Neural progenitor cell (in vitro differentiated cells): ENCODE measurements around the gene DEFB129. TPM values are rescaled to one million over a fixed set of nuclear protein-coding genes. Genes with fewer than 3 reads are reported as not detected.

Experiments
- DNase-seq: peaks from one replicate; pipeline ENCODE4 v3.0.0-alpha.2; 2016; ENCODE audit warnings: low spot score
- H2AFZ ChIP-seq: fragments of 200-600 bp; sonication (generic); replicated peaks from 2 replicates; pipeline ENCODE4 v1.6.1; 2016; ENCODE audit warnings: antibody characterized with exemption
- H3F3A ChIP-seq: fragments of 200-600 bp; sonication (generic); 2 replicates; pipeline ENCODE4 v1.6.1; 2016; ENCODE audit warnings: antibody characterized with exemption, low read depth
- H3K27ac ChIP-seq: fragments of 200-600 bp; sonication (generic); 2 replicates; pipeline ENCODE4 v1.5.1; 2016; ENCODE audit warnings: mild to moderate bottlenecking
- H3K27me3 ChIP-seq: fragments of 200-600 bp; sonication (generic); 2 replicates; pipeline ENCODE4 v1.6.1; 2016; ENCODE audit warnings: mild to moderate bottlenecking, moderate library complexity
- H3K36me3 ChIP-seq: fragments of 200-600 bp; sonication (generic); 2 replicates; pipeline ENCODE4 v1.5.1; 2016
- H3K4me1 ChIP-seq: fragments of 200-600 bp; sonication (generic); 2 replicates; pipeline ENCODE4 v1.6.1; 2016; ENCODE audit warnings: mixed run types
- H3K4me2 ChIP-seq: fragments of 200-600 bp; sonication (generic); 2 replicates; pipeline ENCODE4 v1.6.1; 2016
- H3K4me3 ChIP-seq: fragments of 200-600 bp; sonication (generic); 2 replicates; pipeline ENCODE4 v1.5.1; 2016
- H3K79me2 ChIP-seq: fragments of 200-600 bp; sonication (generic); 2 replicates; pipeline ENCODE4 v1.6.1; 2016; ENCODE audit warnings: low read depth
- H3K9ac ChIP-seq: fragments of 200-600 bp; sonication (generic); 2 replicates; pipeline ENCODE4 v1.6.1; 2016
- H3K9me3 ChIP-seq: fragments of 200-600 bp; sonication (generic); 2 replicates; pipeline ENCODE4 v1.5.1; 2016; ENCODE audit warnings: low read depth
- H4K20me1 ChIP-seq: fragments of 200-600 bp; sonication (generic); 2 replicates; pipeline ENCODE4 v1.6.1; 2016; ENCODE audit warnings: low read depth
- H3K27ac Mint-ChIP-seq: 3 replicates; pipeline ENCODE4 v1.8.0; 2021; ENCODE audit warnings: mixed read lengths
- H3K27me3 Mint-ChIP-seq: 2 replicates; pipeline ENCODE4 v1.8.0; 2022; ENCODE audit warnings: low read depth, mild to moderate bottlenecking, inconsistent platforms, moderate library complexity, mixed read lengths; ENCODE audit not compliant: insufficient read depth
- H3K36me3 Mint-ChIP-seq: 3 replicates; pipeline ENCODE4 v1.8.0; 2021; ENCODE audit warnings: mixed read lengths
- H3K4me1 Mint-ChIP-seq: 3 replicates; pipeline ENCODE4 v1.8.0; 2021; ENCODE audit warnings: mixed read lengths
- H3K4me3 Mint-ChIP-seq: 3 replicates; pipeline ENCODE4 v1.8.0; 2021; ENCODE audit warnings: mild to moderate bottlenecking, moderate library complexity, mixed read lengths
- H3K9me3 Mint-ChIP-seq: 3 replicates; pipeline ENCODE4 v1.8.0; 2020; ENCODE audit warnings: mixed read lengths
- CTCF ChIP-seq: fragments of 200-600 bp; sonication (generic); IDR thresholded peaks from 2 replicates; pipeline ENCODE4 v1.5.1; 2017; ENCODE audit warnings: antibody characterized with exemption, mild to moderate bottlenecking
- EZH2 ChIP-seq: fragments of 200-600 bp; sonication (generic); IDR thresholded peaks from 2 replicates; pipeline ENCODE4 v1.6.1; 2017; ENCODE audit warnings: antibody characterized with exemption, mild to moderate bottlenecking, moderate library complexity
- EZH2phosphoT487 ChIP-seq: fragments of 200-600 bp; sonication (generic); IDR thresholded peaks from 2 replicates; pipeline ENCODE4 v1.6.1; 2017; ENCODE audit warnings: antibody characterized with exemption
- total RNA-seq: library from RNA; depleted of rRNA; stranded (reverse); fragments of >200 nt; gene quantifications from 2 replicates; pipeline ENCODE4 v1.2.3, GENCODE V29; 2015; ENCODE audit warnings: low replicate concordance

Gene DEFB129
- total RNA-seq, 1 donor from 2014 or later: not detected

- H3K4me1 Mint-ChIP-seq: no peaks in the 10 kb centered on the region
- no peak overlapping the region for H3K4me3 Mint-ChIP-seq
- Histone ChIP-seq H2AFZ (no peak overlapping the region), H3K4me2 (no peak overlapping the region), H3K9me3 (no peaks in the 10 kb centered on the region), H3K4me3 (no peak overlapping the region), H3K27me3 (peaks cover 99% of the 10 kb centered on the region), H3K4me1 (peaks cover 10% of the 10 kb centered on the region), H3K9ac (no peak overlapping the region), H3K36me3 (no peaks in the 10 kb centered on the region), H3K79me2 (no peaks in the 10 kb centered on the region), H3K27ac (no peak overlapping the region), H3F3A (no peaks in the 10 kb centered on the region), H4K20me1 (no peaks in the 10 kb centered on the region)
- DNase-seq: no peak
- no peak overlapping the region for H3K27ac Mint-ChIP-seq
- no peaks in the 10 kb centered on the region for H3K9me3 Mint-ChIP-seq
- peaks cover 2% of the 10 kb centered on the region for H3K27me3 Mint-ChIP-seq
- TF ChIP-seq EZH2phosphoT487: no peak
- no peak for TF ChIP-seq CTCF
- TF ChIP-seq EZH2: no peak
- H3K36me3 Mint-ChIP-seq: no peaks in the 10 kb centered on the region
Observed at GRCh38 chr20:215796-216195, 11.3 kb upstream of the DEFB129 start.

- TF ChIP-seq EZH2phosphoT487 (no peak), CTCF (no peak), EZH2 (no peak)
- Histone ChIP-seq H3K4me3 (no peak overlapping the region), H3K4me2 (no peak overlapping the region), H3K9ac (no peak overlapping the region), H2AFZ (no peak overlapping the region), H3K9me3 (no peaks in the 10 kb centered on the region), H3K27me3 (peaks cover 99% of the 10 kb centered on the region), H3K79me2 (no peaks in the 10 kb centered on the region), H3K27ac (no peak overlapping the region), H3K4me1 (no peaks in the 10 kb centered on the region), H3F3A (no peaks in the 10 kb centered on the region), H4K20me1 (no peaks in the 10 kb centered on the region), H3K36me3 (no peaks in the 10 kb centered on the region)
- no peaks in the 10 kb centered on the region for H3K9me3 Mint-ChIP-seq
- no peaks in the 10 kb centered on the region for H3K4me1 Mint-ChIP-seq
- no peak overlapping the region for H3K4me3 Mint-ChIP-seq
- peaks cover 2% of the 10 kb centered on the region for H3K27me3 Mint-ChIP-seq
- no peak for DNase-seq
- H3K36me3 Mint-ChIP-seq: no peaks in the 10 kb centered on the region
- no peak overlapping the region for H3K27ac Mint-ChIP-seq
Observed at GRCh38 chr20:217266-217665, 9.8 kb upstream of the DEFB129 start.

- Mint-ChIP-seq H3K4me3 (no peak overlapping the region), H3K27me3 (no peaks in the 10 kb centered on the region), H3K27ac (no peak overlapping the region), H3K4me1 (no peaks in the 10 kb centered on the region), H3K36me3 (no peaks in the 10 kb centered on the region), H3K9me3 (no peaks in the 10 kb centered on the region)
- no peak overlapping the region for H2AFZ ChIP-seq
- H3K9ac ChIP-seq: no peak overlapping the region
- no peaks in the 10 kb centered on the region for H3K9me3 ChIP-seq
- no peaks in the 10 kb centered on the region for H3K36me3 ChIP-seq
- H3K4me3 ChIP-seq: no peak overlapping the region
- H3K4me2 ChIP-seq: no peak overlapping the region
- no peaks in the 10 kb centered on the region for H3F3A ChIP-seq
- peak; percentile 60 for TF ChIP-seq CTCF
- TF ChIP-seq EZH2phosphoT487: no peak
- no peak for TF ChIP-seq EZH2
- H4K20me1 ChIP-seq: no peaks in the 10 kb centered on the region
- peaks cover 99% of the 10 kb centered on the region for H3K27me3 ChIP-seq
- H3K27ac ChIP-seq: no peak overlapping the region
- H3K4me1 ChIP-seq: no peaks in the 10 kb centered on the region
- no peaks in the 10 kb centered on the region for H3K79me2 ChIP-seq
- peak; percentile 74 for DNase-seq
Observed at GRCh38 chr20:219290-220115, 7.6 kb upstream of the DEFB129 start.
